ENCODE measurements around the gene RASSF1. TPM values are rescaled to one million over a fixed set of nuclear protein-coding genes. Genes with fewer than 3 reads are reported as not detected.
A peak's percentile ranks its signal among the peaks of the same experiment; 100 is the strongest.

Gene RASSF1
- total and polyA plus RNA-seq, 2 donors from 2014 or later = 19.1 to 28.9 TPM

GRCh38 chr3:50302095-50303012, 38.3 kb downstream of the RASSF1 start:
- Histone ChIP-seq H3K27me3 (ENCODE audit: control insufficient read depth, insufficient read depth, low read length) (no peaks in the 10 kb centered on the region), H3K4me3 (ENCODE audit: low read length in 3 of 3) (peak overlapping the region in 2 of 3 donors; percentile 49 to 79), H3K9ac (ENCODE audit: low read length in 3 of 3) (peak overlapping the region in 2 of 3 donors; percentile 65 to 89), H3K4me1 (ENCODE audit: control insufficient read depth in 2 of 3, insufficient read depth in 2 of 3, low read depth in 1 of 3, low read length in 3 of 3) (peaks cover 4 to 38% (median 18%) of the 10 kb centered on the region in 3 donors), H3K36me3 (ENCODE audit: control insufficient read depth in 2 of 3, insufficient read depth in 3 of 3, low read length in 3 of 3) (peaks cover 0 to 6% (median 3%) of the 10 kb centered on the region in 3 donors), H3K9me3 (ENCODE audit: control insufficient read depth in 2 of 3, insufficient read depth in 1 of 3, low read length in 3 of 3) (no peaks in the 10 kb centered on the region), H3K27ac (ENCODE audit: low read depth in 2 of 2, low read length in 2 of 2) (peak overlapping the region; percentile 92 to 96)
- TF ChIP-seq, protein P1, sequence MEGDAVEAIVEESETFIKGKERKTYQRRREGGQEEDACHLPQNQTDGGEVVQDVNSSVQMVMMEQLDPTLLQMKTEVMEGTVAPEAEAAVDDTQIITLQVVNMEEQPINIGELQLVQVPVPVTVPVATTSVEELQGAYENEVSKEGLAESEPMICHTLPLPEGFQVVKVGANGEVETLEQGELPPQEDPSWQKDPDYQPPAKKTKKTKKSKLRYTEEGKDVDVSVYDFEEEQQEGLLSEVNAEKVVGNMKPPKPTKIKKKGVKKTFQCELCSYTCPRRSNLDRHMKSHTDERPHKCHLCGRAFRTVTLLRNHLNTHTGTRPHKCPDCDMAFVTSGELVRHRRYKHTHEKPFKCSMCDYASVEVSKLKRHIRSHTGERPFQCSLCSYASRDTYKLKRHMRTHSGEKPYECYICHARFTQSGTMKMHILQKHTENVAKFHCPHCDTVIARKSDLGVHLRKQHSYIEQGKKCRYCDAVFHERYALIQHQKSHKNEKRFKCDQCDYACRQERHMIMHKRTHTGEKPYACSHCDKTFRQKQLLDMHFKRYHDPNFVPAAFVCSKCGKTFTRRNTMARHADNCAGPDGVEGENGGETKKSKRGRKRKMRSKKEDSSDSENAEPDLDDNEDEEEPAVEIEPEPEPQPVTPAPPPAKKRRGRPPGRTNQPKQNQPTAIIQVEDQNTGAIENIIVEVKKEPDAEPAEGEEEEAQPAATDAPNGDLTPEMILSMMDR (IDR thresholded peaks at IDR 0.05; ENCODE audit: borderline replicate concordance, extremely low read depth, insufficient read depth) = no peak
- intact Hi-C loops (cut with DNase I) = no loop called here
- DNase-seq = peak in 1 of 5 donors; percentile 56
- FAIRE-seq = no peak

DNA sequence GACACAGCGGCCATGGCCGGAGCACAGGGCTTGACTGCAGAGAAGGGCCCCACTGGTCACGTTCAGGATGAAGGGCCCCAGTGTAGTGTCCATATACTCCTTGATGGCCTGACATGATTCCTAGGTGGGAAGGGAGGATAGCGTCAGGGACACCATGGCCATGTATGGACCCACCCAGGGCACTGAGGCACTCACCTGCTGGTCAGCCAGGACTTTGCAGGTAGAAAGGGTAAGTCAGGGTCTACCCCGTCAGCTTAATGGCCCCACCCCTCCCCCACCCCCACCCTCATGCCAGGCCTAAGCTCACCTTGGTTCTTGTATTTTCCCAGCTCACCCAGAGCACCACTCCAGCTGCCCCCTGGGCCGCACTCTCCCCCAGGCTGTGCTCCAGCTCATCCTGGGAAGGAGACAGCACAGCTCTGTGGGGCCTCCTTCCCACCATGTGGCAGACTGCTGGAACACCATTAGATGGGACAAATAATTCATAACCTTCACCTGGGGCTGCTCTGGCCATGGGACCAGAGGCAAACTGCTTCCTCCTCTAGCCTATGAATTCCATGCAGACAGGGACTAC, 39.9 kb downstream of the RASSF1 start:
- Histone ChIP-seq H3K27ac (ENCODE audit: low read depth in 2 of 2, low read length in 2 of 2) (peak overlapping the region; percentile 80 to 93), H3K9ac (ENCODE audit: low read length in 3 of 3) (peak overlapping the region in 1 of 3 donors; percentile 64), H3K4me1 (ENCODE audit: control insufficient read depth in 2 of 3, insufficient read depth in 2 of 3, low read depth in 1 of 3, low read length in 3 of 3) (peaks cover 4 to 38% (median 18%) of the 10 kb centered on the region in 3 donors), H3K27me3 (ENCODE audit: control insufficient read depth, insufficient read depth, low read length) (no peaks in the 10 kb centered on the region), H3K36me3 (ENCODE audit: control insufficient read depth in 2 of 3, insufficient read depth in 3 of 3, low read length in 3 of 3) (peaks cover 0 to 6% (median 3%) of the 10 kb centered on the region in 3 donors), H3K9me3 (ENCODE audit: control insufficient read depth in 2 of 3, insufficient read depth in 1 of 3, low read length in 3 of 3) (no peaks in the 10 kb centered on the region), H3K4me3 (ENCODE audit: low read length in 3 of 3) (no peak overlapping the region)
- FAIRE-seq = no peak
- TF ChIP-seq, protein P1 (IDR thresholded peaks at IDR 0.05; ENCODE audit: borderline replicate concordance, extremely low read depth, insufficient read depth) = no peak
- peak in 1 of 5 donors; percentile 74 for DNase-seq
- intact Hi-C loops (cut with DNase I) = no loop called here

DNA sequence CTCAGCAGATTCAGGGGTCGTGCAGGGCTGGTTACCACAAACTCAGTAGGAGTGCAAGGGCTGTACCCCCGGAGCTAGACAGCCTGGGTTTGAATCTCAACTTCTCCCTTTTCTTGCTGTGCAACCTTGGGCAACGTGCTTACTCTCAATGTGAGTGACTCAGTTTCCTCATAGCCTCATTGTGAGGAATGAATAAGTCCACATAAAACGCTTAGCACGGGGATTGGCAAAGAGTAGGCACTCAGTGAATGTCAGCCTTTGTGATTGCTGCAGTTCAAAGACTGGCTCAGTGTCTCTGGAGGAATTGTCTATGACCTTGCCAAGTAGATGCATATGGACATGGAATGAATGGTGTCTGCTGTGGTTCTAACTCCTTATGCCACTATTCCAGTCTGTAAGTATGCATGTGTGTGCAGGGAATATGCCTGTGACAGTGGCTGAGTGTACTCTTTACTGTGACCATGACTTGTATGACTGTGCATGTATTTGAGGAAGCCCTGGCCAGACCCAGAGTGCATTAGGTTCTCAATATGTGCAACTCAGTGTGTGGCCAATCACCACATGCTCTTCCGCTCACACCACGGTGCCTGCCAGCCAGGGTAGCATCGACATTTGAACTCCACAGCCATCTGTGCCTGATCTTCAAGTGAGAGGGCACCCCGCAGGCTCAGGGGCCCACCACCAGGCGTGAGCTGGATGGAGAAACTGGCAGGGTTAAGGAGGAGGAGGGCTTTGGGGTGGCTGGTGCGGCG, 40.5 kb downstream of the RASSF1 start:
- Histone ChIP-seq H3K36me3 (ENCODE audit: control insufficient read depth in 2 of 3, insufficient read depth in 3 of 3, low read length in 3 of 3) (peaks cover 0 to 6% (median 3%) of the 10 kb centered on the region in 3 donors), H3K27me3 (ENCODE audit: control insufficient read depth, insufficient read depth, low read length) (no peaks in the 10 kb centered on the region), H3K27ac (ENCODE audit: low read depth in 2 of 2, low read length in 2 of 2) (peak overlapping the region; percentile 80 to 93), H3K4me3 (ENCODE audit: low read length in 3 of 3) (peak overlapping the region; percentile 50 to 68 (median 67)), H3K9me3 (ENCODE audit: control insufficient read depth in 2 of 3, insufficient read depth in 1 of 3, low read length in 3 of 3) (no peaks in the 10 kb centered on the region), H3K9ac (ENCODE audit: low read length in 3 of 3) (peak overlapping the region; percentile 0 to 64 (median 30)), H3K4me1 (ENCODE audit: control insufficient read depth in 2 of 3, insufficient read depth in 2 of 3, low read depth in 1 of 3, low read length in 3 of 3) (peaks cover 4 to 38% (median 18%) of the 10 kb centered on the region in 3 donors)
- no peak for FAIRE-seq
- no peak for DNase-seq
- intact Hi-C loops (cut with DNase I) = no loop called here
- TF ChIP-seq, protein P1 (IDR thresholded peaks at IDR 0.05; ENCODE audit: borderline replicate concordance, extremely low read depth, insufficient read depth) = no peak

All from kidney (tissue), 14 donors.